MM.1S (cell line): ENCODE data around the gene OCRL.

Source experiments
- EZH2 ChIP-seq: fragments of 300-600 bp; sonication (generic); optimal IDR thresholded peaks from 2 replicates; pipeline ENCODE3; 2017; ENCODE audit warnings: low read depth, mild to moderate bottlenecking, antibody characterized with exemption, low read length, mixed read lengths
- EZH2phosphoT487 ChIP-seq: fragments of 300-600 bp; sonication (generic); IDR thresholded peaks from 2 replicates; pipeline ENCODE4 v1.6.1; 2018; ENCODE audit warnings: antibody characterized with exemption, low read length
- TF ChIP-seq, protein P1 (sequence below): fragments of 300-600 bp; sonication (generic); IDR thresholded peaks from 2 replicates; pipeline ENCODE4 v1.5.1; 2016; ENCODE audit warnings: antibody characterized with exemption, low read length, mixed read lengths

DNA sequence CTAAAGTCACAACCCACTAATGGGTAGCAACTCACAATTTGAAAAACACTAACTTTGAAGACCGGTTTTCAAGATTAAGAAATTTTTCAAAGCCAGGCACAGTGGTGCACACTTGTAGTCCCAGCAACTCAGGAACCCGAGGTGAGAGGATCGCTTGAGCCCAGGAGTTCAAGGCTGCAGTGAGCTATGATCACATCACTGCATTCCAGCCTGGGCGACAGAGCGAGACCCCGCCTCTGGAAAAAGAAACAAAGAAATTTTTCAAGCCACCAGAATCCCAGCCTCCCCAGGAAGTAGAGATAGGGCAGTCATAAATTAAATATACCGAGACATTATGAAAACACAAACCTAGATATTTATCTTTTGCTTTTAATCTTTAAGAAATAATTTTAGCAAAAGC is 29.7 kb upstream of the OCRL start:
- TF ChIP-seq, protein P1, sequence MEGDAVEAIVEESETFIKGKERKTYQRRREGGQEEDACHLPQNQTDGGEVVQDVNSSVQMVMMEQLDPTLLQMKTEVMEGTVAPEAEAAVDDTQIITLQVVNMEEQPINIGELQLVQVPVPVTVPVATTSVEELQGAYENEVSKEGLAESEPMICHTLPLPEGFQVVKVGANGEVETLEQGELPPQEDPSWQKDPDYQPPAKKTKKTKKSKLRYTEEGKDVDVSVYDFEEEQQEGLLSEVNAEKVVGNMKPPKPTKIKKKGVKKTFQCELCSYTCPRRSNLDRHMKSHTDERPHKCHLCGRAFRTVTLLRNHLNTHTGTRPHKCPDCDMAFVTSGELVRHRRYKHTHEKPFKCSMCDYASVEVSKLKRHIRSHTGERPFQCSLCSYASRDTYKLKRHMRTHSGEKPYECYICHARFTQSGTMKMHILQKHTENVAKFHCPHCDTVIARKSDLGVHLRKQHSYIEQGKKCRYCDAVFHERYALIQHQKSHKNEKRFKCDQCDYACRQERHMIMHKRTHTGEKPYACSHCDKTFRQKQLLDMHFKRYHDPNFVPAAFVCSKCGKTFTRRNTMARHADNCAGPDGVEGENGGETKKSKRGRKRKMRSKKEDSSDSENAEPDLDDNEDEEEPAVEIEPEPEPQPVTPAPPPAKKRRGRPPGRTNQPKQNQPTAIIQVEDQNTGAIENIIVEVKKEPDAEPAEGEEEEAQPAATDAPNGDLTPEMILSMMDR = no peak
- TF ChIP-seq EZH2 (no peak), EZH2phosphoT487 (no peak)
